ENCODE measurements around the gene TPPP. TPM values are rescaled to one million over a fixed set of nuclear protein-coding genes. Genes with fewer than 3 reads are reported as not detected.
A peak's percentile ranks its signal among the peaks of the same experiment; 100 is the strongest.
"Not testable (repeated sequence)": the region's sequence is repeated elsewhere in the genome, so short reads cannot be mapped to it uniquely, and the experiment has no call there.

Gene TPPP
- total and polyA plus RNA-seq, 9 donors: 3.6 to 14.2 (median 7.0) TPM

- H3K36me3 ChIP-seq (ENCODE audit: control insufficient read depth, insufficient read depth, low read length); H3K4me1 ChIP-seq (ENCODE audit: control insufficient read depth, insufficient read depth, low read length); H3K9me3 ChIP-seq (replicated peaks; ENCODE audit: control insufficient read depth, low read depth, low read length); H3K27me3 ChIP-seq (ENCODE audit: control insufficient read depth, insufficient read depth, low read length); H3K4me3 ChIP-seq (ENCODE audit: low read length); H3K27ac ChIP-seq (ENCODE audit: low read length); DNase-seq: not testable (repeated sequence)
- no CpG with 5 or more reads among the region's 13 CpGs for WGBS (ENCODE audit: insufficient coverage)
Observed at GRCh38 chr5:695475-695874, 2.3 kb upstream of the TPPP start.

GRCh38 chr5:694042-694431 lies 885 bp upstream of the TPPP start:
- not testable (repeated sequence) for H3K27ac ChIP-seq (ENCODE audit: low read length); H3K9me3 ChIP-seq (replicated peaks; ENCODE audit: control insufficient read depth, low read depth, low read length); H3K4me3 ChIP-seq (ENCODE audit: low read length); H3K27me3 ChIP-seq (ENCODE audit: control insufficient read depth, insufficient read depth, low read length); H3K36me3 ChIP-seq (ENCODE audit: control insufficient read depth, insufficient read depth, low read length); DNase-seq; H3K4me1 ChIP-seq (ENCODE audit: control insufficient read depth, insufficient read depth, low read length)
- no CpG with 5 or more reads among the region's 22 CpGs for WGBS (ENCODE audit: insufficient coverage)

GRCh38 chr5:692529-693041 lies 567 bp downstream of the TPPP start:
- DNase-seq: peak; percentile 7
- H3K4me1 ChIP-seq (ENCODE audit: control insufficient read depth, insufficient read depth, low read length); H3K27ac ChIP-seq (ENCODE audit: low read length); H3K36me3 ChIP-seq (ENCODE audit: control insufficient read depth, insufficient read depth, low read length); H3K9me3 ChIP-seq (replicated peaks; ENCODE audit: control insufficient read depth, low read depth, low read length); H3K27me3 ChIP-seq (ENCODE audit: control insufficient read depth, insufficient read depth, low read length): not testable (repeated sequence)
- 0% methylated on average over 8 of the region's 41 CpGs for WGBS (ENCODE audit: insufficient coverage)
- peak overlapping the region; percentile 40 for H3K4me3 ChIP-seq (ENCODE audit: low read length)

- no peak overlapping the region for H3K27ac ChIP-seq (ENCODE audit: low read length)
Observed at GRCh38 chr5:691817-692528, 1.2 kb downstream of the TPPP start.

GRCh38 chr5:691049-691448 lies 2.1 kb downstream of the TPPP start:
- WGBS (ENCODE audit: insufficient coverage): no CpG with 5 or more reads among the region's 23 CpGs
- DNase-seq; H3K4me3 ChIP-seq (ENCODE audit: low read length); H3K4me1 ChIP-seq (ENCODE audit: control insufficient read depth, insufficient read depth, low read length); H3K27me3 ChIP-seq (ENCODE audit: control insufficient read depth, insufficient read depth, low read length); H3K9me3 ChIP-seq (replicated peaks; ENCODE audit: control insufficient read depth, low read depth, low read length); H3K27ac ChIP-seq (ENCODE audit: low read length); H3K36me3 ChIP-seq (ENCODE audit: control insufficient read depth, insufficient read depth, low read length): not testable (repeated sequence)

More at GRCh38 chr5:691817-692528, 1.2 kb downstream of the TPPP start:
- H3K4me3 ChIP-seq (ENCODE audit: low read length): peak overlapping the region; percentile 40
- peaks cover 3% of the 10 kb centered on the region for H3K4me1 ChIP-seq (ENCODE audit: control insufficient read depth, insufficient read depth, low read length)
- H3K36me3 ChIP-seq (ENCODE audit: control insufficient read depth, insufficient read depth, low read length): no peaks in the 10 kb centered on the region
- H3K9me3 ChIP-seq (replicated peaks; ENCODE audit: control insufficient read depth, low read depth, low read length): no peaks in the 10 kb centered on the region
- 33% methylated on average over 1 of the region's 2 CpGs for WGBS (ENCODE audit: insufficient coverage)
- peaks cover 6% of the 10 kb centered on the region for H3K27me3 ChIP-seq (ENCODE audit: control insufficient read depth, insufficient read depth, low read length)
- DNase-seq: no peak

- H3K4me1 ChIP-seq (ENCODE audit: control insufficient read depth, insufficient read depth, low read length); DNase-seq; H3K36me3 ChIP-seq (ENCODE audit: control insufficient read depth, insufficient read depth, low read length); H3K9me3 ChIP-seq (replicated peaks; ENCODE audit: control insufficient read depth, low read depth, low read length); H3K27ac ChIP-seq (ENCODE audit: low read length); H3K4me3 ChIP-seq (ENCODE audit: low read length); H3K27me3 ChIP-seq (ENCODE audit: control insufficient read depth, insufficient read depth, low read length): not testable (repeated sequence)
- no CpG with 5 or more reads among the region's 12 CpGs for WGBS (ENCODE audit: insufficient coverage)
Observed at GRCh38 chr5:690293-690692, 2.9 kb downstream of the TPPP start.

GRCh38 chr5:688348-689010 lies 4.7 kb downstream of the TPPP start:
- not testable (repeated sequence) for DNase-seq; H3K4me1 ChIP-seq (ENCODE audit: control insufficient read depth, insufficient read depth, low read length); H3K36me3 ChIP-seq (ENCODE audit: control insufficient read depth, insufficient read depth, low read length); H3K4me3 ChIP-seq (ENCODE audit: low read length); H3K9me3 ChIP-seq (replicated peaks; ENCODE audit: control insufficient read depth, low read depth, low read length); H3K27me3 ChIP-seq (ENCODE audit: control insufficient read depth, insufficient read depth, low read length); H3K27ac ChIP-seq (ENCODE audit: low read length)
- WGBS (ENCODE audit: insufficient coverage): 73% methylated on average over 10 of the region's 30 CpGs

- not testable (repeated sequence) for H3K27me3 ChIP-seq (ENCODE audit: control insufficient read depth, insufficient read depth, low read length); H3K9me3 ChIP-seq (replicated peaks; ENCODE audit: control insufficient read depth, low read depth, low read length); DNase-seq; H3K27ac ChIP-seq (ENCODE audit: low read length); H3K36me3 ChIP-seq (ENCODE audit: control insufficient read depth, insufficient read depth, low read length); H3K4me1 ChIP-seq (ENCODE audit: control insufficient read depth, insufficient read depth, low read length); H3K4me3 ChIP-seq (ENCODE audit: low read length)
- no CpG with 5 or more reads among the region's 12 CpGs for WGBS (ENCODE audit: insufficient coverage)
Observed at GRCh38 chr5:686936-687335, 6.2 kb downstream of the TPPP start.

GRCh38 chr5:686172-686523 lies 7.0 kb downstream of the TPPP start:
- not testable (repeated sequence) for H3K36me3 ChIP-seq (ENCODE audit: control insufficient read depth, insufficient read depth, low read length); DNase-seq; H3K9me3 ChIP-seq (replicated peaks; ENCODE audit: control insufficient read depth, low read depth, low read length); H3K27ac ChIP-seq (ENCODE audit: low read length); H3K4me3 ChIP-seq (ENCODE audit: low read length); H3K4me1 ChIP-seq (ENCODE audit: control insufficient read depth, insufficient read depth, low read length); H3K27me3 ChIP-seq (ENCODE audit: control insufficient read depth, insufficient read depth, low read length)
- WGBS (ENCODE audit: insufficient coverage): no CpG with 5 or more reads among the region's 12 CpGs

- WGBS (ENCODE audit: insufficient coverage): 90% methylated on average over 13 of the region's 24 CpGs
- DNase-seq: no peak
- no peaks in the 10 kb centered on the region for H3K27me3 ChIP-seq (ENCODE audit: control insufficient read depth, insufficient read depth, low read length)
- H3K27ac ChIP-seq (ENCODE audit: low read length): no peak overlapping the region
- H3K4me1 ChIP-seq (ENCODE audit: control insufficient read depth, insufficient read depth, low read length): no peaks in the 10 kb centered on the region
- no peaks in the 10 kb centered on the region for H3K36me3 ChIP-seq (ENCODE audit: control insufficient read depth, insufficient read depth, low read length)
- H3K9me3 ChIP-seq (replicated peaks; ENCODE audit: control insufficient read depth, low read depth, low read length): no peaks in the 10 kb centered on the region
- H3K4me3 ChIP-seq (ENCODE audit: low read length): no peak overlapping the region
Observed at GRCh38 chr5:685262-686171, 7.6 kb downstream of the TPPP start.

Measured in muscle of leg (tissue), 11 donors.